BLaER1 treated with 17β-estradiol and CSF1 and Interleukin-3, amounts not matched to agents 10 nM and 100 nM (cell line): ENCODE measurements around the gene MRPL24.
A peak's percentile ranks its signal among the peaks of the same experiment; 100 is the strongest.

ENCODE experiments used
- H3K27ac ChIP-seq, 11 experiments: shearing (Covaris generic); formaldehyde crosslinking; 2 replicates each; pipeline ENCODE4 v1.8.1; 2022
- H3K27me3 ChIP-seq, 11 experiments: shearing (Covaris generic); formaldehyde crosslinking; 2 replicates each; pipeline ENCODE4 v1.8.1; 2022
- H3K36me3 ChIP-seq, 11 experiments: shearing (Covaris generic); formaldehyde crosslinking; 2 replicates each; pipeline ENCODE4 v1.8.1; 2022
- H3K4me1 ChIP-seq, 10 experiments: shearing (Covaris generic); formaldehyde crosslinking; 2 replicates each; pipeline ENCODE4 v1.8.1; 2022
- H3K4me2 ChIP-seq, 11 experiments: shearing (Covaris generic); formaldehyde crosslinking; 2 replicates each; pipeline ENCODE4 v1.8.1; 2022
- H3K4me3 ChIP-seq, 10 experiments: shearing (Covaris generic); formaldehyde crosslinking; 2 replicates each; pipeline ENCODE4 v1.8.1; 2022
- H3K9ac ChIP-seq, 11 experiments: shearing (Covaris generic); formaldehyde crosslinking; 2 replicates each; pipeline ENCODE4 v1.8.1; 2022
- H3K9me3 ChIP-seq, 11 experiments: shearing (Covaris generic); formaldehyde crosslinking; replicated peaks in 1 of 11; 2 replicates each; pipeline ENCODE4 v1.8.1; 2022
- H4K20me1 ChIP-seq, 11 experiments: shearing (Covaris generic); formaldehyde crosslinking; 2 replicates each; pipeline ENCODE4 v1.8.1; 2022
- Cebpa-rat ChIP-seq, 11 experiments: shearing (Covaris generic); IDR thresholded peaks; 2 replicates each; pipeline ENCODE4 v1.8.1; 2022

MRPL24 gene

DNA sequence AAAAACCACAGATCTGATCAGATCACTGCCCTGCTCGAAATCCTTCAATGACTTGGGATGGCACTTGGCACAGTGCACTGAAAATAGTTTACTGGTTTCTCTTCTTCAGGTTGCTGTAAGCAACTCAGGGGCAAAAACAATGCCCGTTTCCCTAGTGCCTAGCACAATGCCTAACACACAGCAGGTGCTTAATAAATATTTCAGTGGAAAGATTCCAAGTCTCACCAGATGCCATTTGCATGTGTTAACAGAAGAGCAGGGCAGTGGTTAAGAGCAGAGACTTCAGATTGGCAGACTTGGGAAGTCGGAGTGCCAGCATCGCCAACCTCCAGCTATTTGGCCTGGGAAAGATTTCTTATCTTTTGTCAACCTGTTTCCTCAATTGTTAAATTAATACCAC, 23.5 kb downstream of the MRPL24 start:
- Histone ChIP-seq H3K4me1 (peaks cover 0 to 9% (median 0%) of the 10 kb centered on the region in 10 experiments; a peak in 3 of 20 replicates), H3K9ac (no peak overlapping the region), H3K27me3 (no peaks in the 10 kb centered on the region), H4K20me1 (peaks cover 13 to 81% (median 43%) of the 10 kb centered on the region in 11 experiments; a peak in 21 of 22 replicates), H3K36me3 (peaks cover 32 to 53% (median 37%) of the 10 kb centered on the region in 11 experiments), H3K4me2 (no peak overlapping the region), H3K27ac (no peak overlapping the region), H3K9me3 (no peaks in the 10 kb centered on the region), H3K4me3 (no peak overlapping the region)
- TF ChIP-seq Cebpa-rat (IDR thresholded peaks at IDR 0.05) = no peak

GRCh38 chr1:156714830-156715229, 26.1 kb downstream of the MRPL24 start:
- H3K36me3 ChIP-seq = peaks cover 8 to 28% (median 15%) of the 10 kb centered on the region in 11 experiments; a peak in 19 of 22 replicates
- H4K20me1 ChIP-seq = peaks cover 0 to 74% (median 17%) of the 10 kb centered on the region in 11 experiments; a peak in 18 of 22 replicates
- H3K4me1 ChIP-seq = peaks cover 0 to 5% (median 0%) of the 10 kb centered on the region in 10 experiments; a peak in 1 of 20 replicates
- no peak for TF ChIP-seq Cebpa-rat (IDR thresholded peaks at IDR 0.05)
- H3K4me2 ChIP-seq = no peak overlapping the region
- no peaks in the 10 kb centered on the region for H3K9me3 ChIP-seq
- H3K9ac ChIP-seq = no peak overlapping the region
- no peak overlapping the region for H3K4me3 ChIP-seq
- no peak overlapping the region for H3K27ac ChIP-seq
- no peaks in the 10 kb centered on the region for H3K27me3 ChIP-seq

DNA sequence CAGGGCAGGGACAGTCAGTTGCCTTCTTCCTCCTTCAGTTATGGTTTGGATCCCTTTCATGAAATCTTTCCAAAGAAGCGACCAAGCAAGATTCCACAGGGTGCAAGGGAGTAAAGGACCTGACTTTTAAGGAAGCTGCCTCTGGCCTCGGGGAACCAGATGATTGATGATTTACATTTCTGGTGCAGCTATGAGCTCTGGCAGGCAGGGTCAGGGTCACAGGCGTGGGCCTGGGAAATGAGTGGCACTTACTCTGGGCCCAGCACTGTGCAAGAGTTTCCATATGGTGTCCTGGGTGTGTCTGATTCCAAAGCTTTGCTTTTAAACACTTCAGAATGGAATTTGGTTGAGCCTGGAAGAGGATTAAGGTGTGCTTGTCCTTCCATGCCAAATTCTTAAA, 28.3 kb downstream of the MRPL24 start:
- Histone ChIP-seq H3K27me3 (0 out of 22 replicates have a peak, but pooled peaks cover 0 to 3% (median 0%) of the 10 kb centered on the region in 11 experiments), H3K4me3 (no peak overlapping the region), H3K9ac (no peak overlapping the region), H3K4me2 (no peak overlapping the region), H3K9me3 (no peaks in the 10 kb centered on the region), H3K4me1 (peaks cover 0 to 8% (median 4%) of the 10 kb centered on the region in 10 experiments; a peak in 7 of 20 replicates), H4K20me1 (peaks cover 0 to 76% (median 15%) of the 10 kb centered on the region in 11 experiments; a peak in 12 of 22 replicates), H3K27ac (no peak overlapping the region), H3K36me3 (peaks cover 0 to 9% (median 5%) of the 10 kb centered on the region in 11 experiments; a peak in 5 of 22 replicates)
- TF ChIP-seq Cebpa-rat (IDR thresholded peaks at IDR 0.05) = no peak

GRCh38 chr1:156711011-156711817, 29.7 kb downstream of the MRPL24 start:
- peaks cover 0 to 9% (median 3%) of the 10 kb centered on the region in 11 experiments; a peak in 13 of 22 replicates for H3K27me3 ChIP-seq
- H3K4me2 ChIP-seq = no peak overlapping the region
- no peak overlapping the region for H3K9ac ChIP-seq
- H3K36me3 ChIP-seq = peaks cover 0 to 8% (median 0%) of the 10 kb centered on the region in 11 experiments; a peak in 1 of 22 replicates
- no peak overlapping the region for H3K4me3 ChIP-seq
- peaks cover 9 to 19% (median 15%) of the 10 kb centered on the region in 10 experiments for H3K4me1 ChIP-seq
- TF ChIP-seq Cebpa-rat (IDR thresholded peaks at IDR 0.05) = no peak
- H3K27ac ChIP-seq = no peak overlapping the region
- H4K20me1 ChIP-seq = peaks cover 0 to 68% (median 6%) of the 10 kb centered on the region in 11 experiments; a peak in 10 of 22 replicates
- H3K9me3 ChIP-seq = no peaks in the 10 kb centered on the region

GRCh38 chr1:156709757-156710489, 31.0 kb downstream of the MRPL24 start:
- no peak for TF ChIP-seq Cebpa-rat (IDR thresholded peaks at IDR 0.05)

GRCh38 chr1:156709031-156709430, 31.9 kb downstream of the MRPL24 start:
- no peak for TF ChIP-seq Cebpa-rat (IDR thresholded peaks at IDR 0.05)
- Histone ChIP-seq H3K27me3 (peaks cover 21 to 31% (median 25%) of the 10 kb centered on the region in 11 experiments), H4K20me1 (peaks cover 0 to 62% (median 9%) of the 10 kb centered on the region in 11 experiments; a peak in 9 of 22 replicates), H3K36me3 (no peaks in the 10 kb centered on the region), H3K9me3 (no peaks in the 10 kb centered on the region), H3K4me1 (peaks cover 26 to 39% (median 33%) of the 10 kb centered on the region in 10 experiments), H3K27ac (no peak overlapping the region), H3K4me2 (no peak overlapping the region), H3K9ac (no peak overlapping the region), H3K4me3 (no peak overlapping the region)

More at GRCh38 chr1:156709757-156710489, 31.0 kb downstream of the MRPL24 start:
- Histone ChIP-seq H3K4me1 (peaks cover 21 to 32% (median 28%) of the 10 kb centered on the region in 10 experiments), H3K4me2 (no peak overlapping the region), H3K4me3 (no peak overlapping the region), H3K27ac (no peak overlapping the region), H4K20me1 (peaks cover 0 to 59% (median 5%) of the 10 kb centered on the region in 11 experiments; a peak in 9 of 22 replicates), H3K27me3 (peaks cover 12 to 22% (median 16%) of the 10 kb centered on the region in 11 experiments), H3K36me3 (no peaks in the 10 kb centered on the region), H3K9me3 (no peaks in the 10 kb centered on the region), H3K9ac (no peak overlapping the region)

DNA sequence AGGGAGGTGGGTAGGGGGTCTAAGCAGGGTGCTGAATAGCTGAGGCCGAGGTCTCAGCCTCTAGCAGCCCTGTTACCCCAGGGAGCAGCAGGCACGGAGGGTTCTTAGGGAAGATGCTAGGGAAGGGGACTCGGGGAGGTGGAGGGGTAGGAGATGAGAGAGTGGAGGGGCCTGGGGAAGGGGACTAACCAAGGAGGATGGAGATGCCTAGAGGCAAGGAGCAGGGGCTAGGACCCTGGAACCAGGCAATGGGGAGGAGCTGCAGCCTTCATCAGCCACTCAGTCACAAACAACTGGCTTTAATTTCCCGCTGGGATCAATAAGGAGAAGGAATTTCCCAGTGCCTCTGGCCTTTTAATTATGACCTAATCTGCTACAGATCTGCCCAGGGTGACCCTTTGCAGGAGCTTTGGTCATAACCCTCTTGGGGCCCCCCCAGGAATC, 32.6 kb downstream of the MRPL24 start:
- H3K4me3 ChIP-seq = no peak overlapping the region
- H4K20me1 ChIP-seq = peaks cover 0 to 69% (median 9%) of the 10 kb centered on the region in 11 experiments; a peak in 10 of 22 replicates
- H3K4me1 ChIP-seq = peaks cover 26 to 39% (median 33%) of the 10 kb centered on the region in 10 experiments
- H3K36me3 ChIP-seq = no peaks in the 10 kb centered on the region
- H3K27me3 ChIP-seq = peaks cover 29 to 39% (median 33%) of the 10 kb centered on the region in 11 experiments
- no peaks in the 10 kb centered on the region for H3K9me3 ChIP-seq
- peak overlapping the region in 3 of 11 experiments; percentile 30 to 99 (median 99); a peak in 3 of 22 replicates for H3K4me2 ChIP-seq
- no peak overlapping the region for H3K9ac ChIP-seq
- no peak overlapping the region for H3K27ac ChIP-seq
- no peak for TF ChIP-seq Cebpa-rat (IDR thresholded peaks at IDR 0.05)

DNA sequence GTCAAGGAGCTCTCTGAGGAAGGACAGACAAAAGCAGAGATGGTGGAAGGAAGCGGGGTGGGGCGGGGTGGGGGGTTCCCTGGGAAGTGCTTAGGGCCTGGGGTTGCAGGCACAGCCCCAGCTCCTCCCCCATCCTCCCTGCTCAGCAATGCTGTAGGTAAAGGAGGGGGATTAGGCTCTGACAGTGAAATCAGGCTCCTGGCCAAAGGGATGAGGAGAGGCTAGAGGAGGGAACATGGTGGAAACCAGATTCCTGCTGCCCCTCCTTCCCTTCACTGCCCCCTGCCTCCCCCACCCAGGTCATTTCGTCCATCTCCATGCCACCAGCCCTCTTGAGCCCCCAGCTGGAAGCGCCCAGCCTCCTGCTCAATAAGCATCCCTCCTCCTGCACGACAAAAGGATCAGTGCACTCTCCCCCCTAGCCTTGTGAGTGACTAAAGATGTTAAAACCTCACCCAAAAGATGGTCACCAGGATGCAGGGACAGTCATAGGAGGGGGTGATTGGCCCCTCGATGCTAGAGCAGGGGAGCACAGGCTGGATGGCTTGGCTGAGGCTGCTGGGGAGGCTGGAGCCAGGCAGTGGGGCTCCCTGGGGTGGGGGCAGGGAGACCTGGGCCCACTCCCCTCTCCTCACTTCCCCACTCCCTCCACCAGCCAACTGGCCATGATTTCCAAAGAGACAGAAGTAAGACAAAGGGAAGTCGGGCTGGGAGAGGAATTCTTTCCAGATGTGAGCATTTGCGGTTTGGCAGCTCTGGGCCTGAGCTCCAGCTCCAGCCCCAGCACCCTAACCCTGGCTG, 33.3 kb downstream of the MRPL24 start:
- Histone ChIP-seq H3K27me3 (peaks cover 33 to 45% (median 39%) of the 10 kb centered on the region in 11 experiments), H3K9me3 (no peaks in the 10 kb centered on the region)

More for the DNA sequence above, 33.3 kb downstream of the MRPL24 start:
- peak overlapping the region in 8 of 11 experiments; percentile 89 to 100 (median 98); a peak in 13 of 22 replicates for H3K4me2 ChIP-seq
- no peak overlapping the region for H3K9ac ChIP-seq
- peaks cover 26 to 39% (median 33%) of the 10 kb centered on the region in 10 experiments for H3K4me1 ChIP-seq
- TF ChIP-seq Cebpa-rat (IDR thresholded peaks at IDR 0.05) = no peak
- H4K20me1 ChIP-seq = peaks cover 0 to 66% (median 9%) of the 10 kb centered on the region in 11 experiments; a peak in 10 of 22 replicates
- H3K4me3 ChIP-seq = no peak overlapping the region
- no peaks in the 10 kb centered on the region for H3K36me3 ChIP-seq
- no peak overlapping the region for H3K27ac ChIP-seq
